Loucy (cell line): ENCODE measurements around the gene PSG4.
"Not testable (repeated sequence)": the region's sequence is repeated elsewhere in the genome, so short reads cannot be mapped to it uniquely, and the experiment has no call there.

Experiments
- EZH2phosphoT487 ChIP-seq: fragments of 200-600 bp; IDR thresholded peaks from 2 replicates; pipeline ENCODE4 v1.6.1; 2018; ENCODE audit warnings: antibody characterized with exemption, mild to moderate bottlenecking, moderate library complexity, borderline replicate concordance
- TF ChIP-seq, protein P1 (sequence below): fragments of 200-600 bp; sonication (generic); conservative IDR thresholded peaks from 2 replicates; pipeline ENCODE4 v1.5.1; 2014; ENCODE audit warnings: mild to moderate bottlenecking, antibody characterized with exemption, low read length

DNA sequence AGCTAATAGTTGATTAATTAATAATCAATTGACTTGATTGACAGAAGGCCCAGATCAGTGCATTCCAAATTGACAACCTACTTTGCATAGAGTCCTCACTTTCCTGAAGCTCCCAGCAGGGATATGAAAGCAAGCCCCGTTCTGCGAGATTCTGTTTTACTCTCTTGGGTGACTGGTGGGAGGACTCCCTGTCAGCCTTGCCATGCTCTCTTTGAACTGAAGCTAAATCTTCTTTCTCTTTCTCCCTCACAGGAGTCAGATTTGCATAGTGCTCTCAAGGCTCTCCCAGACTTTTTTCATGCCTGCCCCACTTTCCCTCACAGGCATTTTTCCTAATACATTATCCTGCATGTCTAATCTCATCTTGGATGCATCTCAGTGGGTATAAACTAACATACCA lies 10.4 kb upstream of the PSG4 start:
- TF ChIP-seq, protein P1, sequence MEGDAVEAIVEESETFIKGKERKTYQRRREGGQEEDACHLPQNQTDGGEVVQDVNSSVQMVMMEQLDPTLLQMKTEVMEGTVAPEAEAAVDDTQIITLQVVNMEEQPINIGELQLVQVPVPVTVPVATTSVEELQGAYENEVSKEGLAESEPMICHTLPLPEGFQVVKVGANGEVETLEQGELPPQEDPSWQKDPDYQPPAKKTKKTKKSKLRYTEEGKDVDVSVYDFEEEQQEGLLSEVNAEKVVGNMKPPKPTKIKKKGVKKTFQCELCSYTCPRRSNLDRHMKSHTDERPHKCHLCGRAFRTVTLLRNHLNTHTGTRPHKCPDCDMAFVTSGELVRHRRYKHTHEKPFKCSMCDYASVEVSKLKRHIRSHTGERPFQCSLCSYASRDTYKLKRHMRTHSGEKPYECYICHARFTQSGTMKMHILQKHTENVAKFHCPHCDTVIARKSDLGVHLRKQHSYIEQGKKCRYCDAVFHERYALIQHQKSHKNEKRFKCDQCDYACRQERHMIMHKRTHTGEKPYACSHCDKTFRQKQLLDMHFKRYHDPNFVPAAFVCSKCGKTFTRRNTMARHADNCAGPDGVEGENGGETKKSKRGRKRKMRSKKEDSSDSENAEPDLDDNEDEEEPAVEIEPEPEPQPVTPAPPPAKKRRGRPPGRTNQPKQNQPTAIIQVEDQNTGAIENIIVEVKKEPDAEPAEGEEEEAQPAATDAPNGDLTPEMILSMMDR, result not testable (repeated sequence)
- TF ChIP-seq EZH2phosphoT487, result not testable (repeated sequence)
